NCI-H1694 treated with DMSO at 0.1 percent for 48 hours (cell line): ENCODE data around the gene COBL.

ENCODE experiments used
- DNase-seq: peaks from one replicate; lab custom pipeline; 2025; lab: John Stamatoyannopoulos, UW

COBL gene

DNA sequence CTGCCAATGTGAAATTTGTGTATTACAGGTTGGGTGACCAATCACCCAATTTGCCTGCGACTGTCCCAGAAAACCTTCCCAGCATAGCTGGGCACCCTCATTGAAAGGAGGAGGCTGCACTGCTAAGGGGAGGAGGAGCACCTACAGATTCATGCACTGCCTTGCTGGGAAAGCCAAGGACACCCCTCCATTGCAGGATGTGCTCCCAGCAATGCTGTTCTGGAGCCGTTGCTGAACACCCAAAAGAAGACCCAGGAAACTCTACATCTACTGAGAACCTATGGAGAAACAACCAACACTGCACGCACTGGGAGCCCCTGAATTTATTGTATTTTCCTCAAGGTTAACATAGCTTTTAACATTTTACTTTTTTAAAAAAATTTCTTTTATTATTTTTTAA lies 295.7 kb downstream of the COBL start:
- DNase-seq: no peak

DNA sequence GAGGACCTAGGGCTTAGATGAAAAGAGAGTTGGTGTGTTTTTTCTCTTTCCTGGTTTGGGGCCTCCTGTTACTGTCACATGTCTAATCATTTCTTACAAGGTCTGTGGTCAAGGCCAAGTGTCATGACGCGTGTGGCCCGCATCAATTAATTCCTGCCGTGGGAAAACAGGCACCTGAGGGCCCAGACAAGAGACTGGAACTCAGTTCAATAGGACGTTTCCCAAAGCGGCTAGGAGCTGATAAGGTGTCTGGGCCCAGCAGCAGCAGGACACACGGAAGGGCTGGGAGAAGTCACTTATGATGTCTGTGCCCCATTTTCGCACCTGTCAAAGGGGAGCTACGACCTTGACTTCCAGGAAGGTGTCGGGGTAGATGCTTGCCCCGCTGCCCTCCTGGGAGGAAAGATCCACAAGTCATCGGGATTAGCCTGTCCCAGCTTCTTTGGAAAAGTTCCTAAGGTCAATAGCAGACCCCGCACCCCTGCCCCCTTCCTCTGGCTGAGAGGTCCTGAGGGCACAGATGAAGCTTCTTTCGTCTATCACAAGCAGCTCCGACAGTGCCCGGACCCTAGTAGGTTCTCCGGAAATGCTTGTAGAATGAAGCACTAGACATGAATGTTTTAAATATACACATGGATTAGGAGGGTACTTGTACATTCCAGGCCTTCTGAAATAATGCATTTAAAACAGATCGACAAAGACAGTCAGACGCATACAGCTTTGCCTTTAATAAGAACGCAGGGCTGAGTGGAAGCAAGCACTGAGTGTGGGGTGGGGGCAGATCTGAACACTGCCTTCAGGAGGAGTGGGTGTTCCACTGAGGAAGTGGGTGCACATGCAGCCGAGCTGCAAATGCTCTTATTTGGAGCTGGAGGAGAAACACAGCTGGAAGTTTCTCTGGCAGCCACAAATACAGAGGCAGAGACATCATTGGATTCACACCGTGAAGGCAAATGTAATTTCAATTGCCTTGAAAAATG lies 296.4 kb downstream of the COBL start:
- DNase-seq: no peak

DNA sequence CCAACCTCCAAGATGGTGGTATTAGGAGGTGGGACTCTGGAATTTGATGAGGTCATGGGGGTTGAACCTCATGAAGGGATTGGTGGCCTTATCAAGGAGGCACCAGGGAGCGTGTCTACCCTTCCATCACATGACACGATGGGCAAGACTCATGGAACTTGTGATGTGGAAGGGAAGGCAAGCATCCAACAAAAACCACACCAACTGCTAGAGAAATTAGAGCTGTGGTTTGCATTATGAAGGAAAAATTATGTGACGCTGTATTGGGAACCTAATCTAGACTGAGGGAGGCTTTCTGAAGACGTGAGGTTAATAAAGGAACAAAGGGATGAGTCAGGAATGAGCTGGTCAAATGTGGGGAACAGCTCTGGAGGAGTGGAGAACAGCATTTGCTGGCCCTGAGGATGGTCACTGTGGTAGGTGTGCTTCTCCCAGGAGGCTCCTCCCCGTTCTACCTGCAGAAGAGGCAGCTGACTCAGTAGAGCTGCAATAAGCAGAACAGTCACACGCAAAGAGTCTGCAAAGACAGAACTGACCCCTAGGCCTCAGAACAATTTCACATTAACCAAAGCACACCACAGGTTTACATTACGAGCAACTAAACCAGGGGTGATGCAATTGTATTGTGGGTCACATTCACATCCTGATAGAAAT lies 297.3 kb downstream of the COBL start:
- no peak for DNase-seq

DNA sequence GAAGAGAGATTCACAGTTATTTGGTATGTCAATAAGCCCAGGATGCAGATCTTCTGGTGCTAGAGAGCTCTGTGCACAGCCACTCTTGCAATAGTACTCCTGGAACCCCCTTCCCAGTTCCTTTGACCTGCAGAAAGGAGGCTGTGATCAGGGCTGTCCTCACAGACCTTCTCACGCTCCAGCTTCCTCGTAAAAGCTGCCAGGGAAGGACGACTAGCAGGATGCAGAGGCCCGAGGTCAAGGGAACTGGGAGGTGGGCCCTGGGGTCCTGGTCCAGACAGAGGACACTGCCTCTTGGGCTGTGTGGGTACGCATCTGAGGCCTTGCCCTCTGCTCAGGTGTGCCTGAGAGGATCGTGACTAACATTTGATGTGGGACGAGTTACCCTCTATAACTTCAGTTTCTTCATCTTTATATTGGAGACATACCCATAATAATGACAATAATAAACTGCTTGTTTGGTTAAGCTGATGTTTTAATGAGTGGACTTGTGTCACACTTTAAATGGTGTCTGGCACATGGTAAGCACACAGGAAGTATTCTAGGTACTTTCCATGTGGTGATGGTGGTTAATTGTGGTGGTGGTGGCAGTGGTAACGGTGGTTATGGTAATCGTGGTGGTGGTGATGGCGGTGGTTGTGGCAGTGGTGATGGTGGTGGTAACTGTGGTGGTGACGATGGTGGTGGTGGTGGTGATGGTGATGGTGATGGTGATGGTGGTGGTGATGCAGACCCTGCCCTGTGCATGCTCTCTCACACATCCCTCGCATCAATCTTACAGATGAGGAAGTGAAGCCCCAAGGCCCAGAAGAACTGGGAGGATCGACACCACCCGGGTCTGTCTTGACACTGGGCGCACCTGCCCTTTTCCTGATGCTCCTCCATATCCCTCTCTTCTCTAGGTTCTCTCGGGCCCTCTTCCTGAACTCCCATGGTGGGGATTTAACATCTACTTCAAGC lies 298.8 kb downstream of the COBL start:
- DNase-seq: no peak

DNA sequence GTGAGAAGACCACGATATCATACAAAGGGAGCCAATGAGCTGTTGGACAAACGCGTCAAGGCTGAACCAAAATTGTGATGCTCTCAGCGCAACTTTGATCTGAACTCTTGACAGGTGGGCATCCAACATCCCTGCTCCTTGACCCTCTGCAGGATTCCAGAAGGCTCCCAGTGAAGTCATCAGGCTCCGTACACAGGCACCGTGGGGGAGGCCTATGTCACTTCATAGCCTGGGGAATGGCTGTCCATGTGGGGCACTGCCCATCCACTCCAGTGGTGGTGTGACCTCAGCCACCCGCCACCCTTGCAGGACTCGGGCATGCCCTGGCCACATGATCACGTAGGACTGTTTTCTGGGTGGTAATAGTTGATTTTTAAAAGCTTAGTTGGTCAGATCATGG lies 300.1 kb downstream of the COBL start:
- no peak for DNase-seq

DNA sequence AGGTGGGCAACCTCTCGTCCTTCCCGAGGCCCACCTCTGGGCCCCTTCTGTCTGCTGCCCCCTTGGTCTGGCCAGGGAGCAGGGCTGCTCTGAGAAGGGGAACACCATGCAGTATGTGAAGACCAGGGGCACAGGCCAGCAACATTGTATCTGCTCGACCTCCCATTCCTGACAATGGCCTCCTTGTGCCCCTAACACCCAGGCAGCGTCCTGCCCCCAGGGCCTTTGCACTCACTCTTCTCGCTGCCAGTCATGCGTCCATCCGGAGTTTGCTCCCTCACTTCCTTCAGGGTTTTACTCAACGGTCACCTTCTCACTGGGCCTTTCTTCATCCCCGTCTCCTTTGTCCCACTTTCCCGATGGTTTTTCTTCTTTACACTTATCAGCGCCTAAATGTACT lies 301.0 kb downstream of the COBL start:
- no peak for DNase-seq

DNA sequence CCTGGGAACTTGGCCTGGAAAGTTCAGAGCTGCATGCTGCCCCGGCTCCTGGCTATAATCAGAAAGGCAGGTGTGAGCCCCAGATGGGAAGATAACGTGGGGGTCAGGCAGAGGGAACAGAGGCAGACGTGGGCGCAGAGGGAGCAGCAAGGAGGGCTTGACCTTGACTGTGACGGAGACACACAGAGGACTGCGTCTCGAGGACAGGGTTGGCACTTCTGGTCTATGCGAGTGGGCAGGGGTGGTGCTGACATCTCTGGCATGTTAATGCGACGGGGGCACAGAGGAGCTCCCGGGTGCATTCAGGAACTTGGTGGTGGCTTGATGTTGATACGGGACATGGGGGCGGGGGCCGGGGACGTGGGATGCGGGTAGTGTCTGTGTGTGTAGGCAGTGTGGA lies 301.8 kb downstream of the COBL start:
- DNase-seq: no peak

DNA sequence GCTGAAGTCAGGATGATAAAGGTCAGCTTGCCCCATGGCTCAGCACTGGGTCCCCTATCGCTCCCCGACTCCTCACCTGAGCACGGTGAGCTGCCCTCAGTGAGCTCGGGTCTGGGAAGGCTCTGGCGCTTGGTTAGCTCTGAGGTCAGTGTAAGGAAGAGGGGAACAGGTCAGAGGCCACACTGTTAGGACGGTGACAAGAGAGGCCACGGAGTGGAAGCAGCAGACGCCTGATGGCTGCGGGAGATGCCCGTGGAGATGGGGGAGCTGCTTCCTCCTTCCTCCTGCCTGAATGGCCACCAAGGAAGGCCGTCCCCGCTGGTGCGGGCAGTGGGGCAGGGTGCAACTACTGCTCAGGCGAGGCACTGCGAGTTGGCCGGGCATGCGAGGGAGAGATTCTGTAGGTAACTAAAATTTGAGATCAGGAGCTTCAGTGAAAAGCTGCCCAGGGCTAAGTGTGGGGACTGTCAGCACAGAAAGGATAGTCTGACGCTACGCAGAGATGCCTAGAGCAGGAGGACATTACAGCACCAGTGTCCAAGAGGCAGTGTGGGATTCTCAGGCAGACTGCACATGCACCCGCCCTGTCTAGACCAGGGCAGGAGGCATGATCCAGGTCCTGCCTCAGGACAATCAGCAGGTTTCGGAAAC lies 302.6 kb downstream of the COBL start:
- DNase-seq: no peak

DNA sequence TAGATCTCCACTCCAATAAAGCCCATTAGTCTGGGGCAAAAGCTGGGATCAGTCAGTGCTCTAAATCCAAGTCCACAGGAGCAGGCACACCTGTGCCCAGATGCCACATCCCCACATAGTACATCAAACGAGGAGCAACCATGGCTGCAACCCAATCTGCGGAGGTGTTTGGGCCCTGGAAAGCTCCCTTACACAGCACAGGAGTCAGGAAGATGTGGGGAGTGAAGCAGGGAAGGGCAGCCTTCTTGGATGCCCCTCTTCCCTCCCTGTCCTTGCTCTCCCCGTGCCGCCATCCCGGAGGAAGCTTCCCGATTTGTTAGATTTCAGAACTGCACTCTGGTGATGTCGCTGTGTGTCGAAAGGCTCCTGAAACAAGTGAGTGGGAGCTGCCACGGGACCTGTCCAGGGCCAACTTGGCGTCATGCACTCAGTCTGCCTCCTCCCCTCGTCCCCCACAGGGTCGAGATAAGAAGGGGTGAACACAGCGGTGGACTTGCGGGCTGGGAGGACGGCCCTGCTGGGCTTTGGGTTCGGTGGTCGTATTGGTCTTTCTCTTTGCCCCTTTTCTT lies 303.3 kb downstream of the COBL start:
- no peak for DNase-seq

DNA sequence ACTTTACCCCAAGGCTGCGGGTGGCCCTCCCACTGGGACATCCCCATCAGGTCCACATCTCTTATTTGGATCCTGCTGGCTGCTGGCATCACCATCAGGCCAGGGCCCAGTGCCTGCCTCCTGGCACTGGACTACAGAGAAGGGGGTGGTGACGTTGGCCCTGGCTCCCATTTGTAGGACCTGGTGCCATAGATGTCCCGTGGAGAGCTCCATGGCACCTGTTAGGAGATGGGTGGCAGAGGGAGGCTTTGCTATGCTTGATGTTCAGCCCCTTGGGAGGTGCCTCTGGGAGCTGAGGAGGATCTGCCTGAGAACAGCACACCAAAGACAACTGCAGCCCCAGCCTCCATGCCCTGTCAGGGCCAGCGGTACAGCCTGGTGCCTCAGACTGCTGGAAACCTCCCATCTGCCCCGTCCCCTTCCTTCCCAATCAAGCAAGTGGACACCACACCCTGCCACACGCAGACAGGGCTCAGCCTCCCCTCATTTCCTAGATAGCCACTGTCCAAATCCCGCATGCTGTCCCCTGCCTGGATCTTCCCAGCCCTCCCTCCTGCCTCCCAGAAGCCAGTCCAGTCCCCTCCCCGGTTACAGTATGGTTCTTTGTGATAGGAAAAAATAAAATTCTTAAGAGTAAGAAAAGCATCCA lies 303.9 kb downstream of the COBL start:
- DNase-seq: no peak

DNA sequence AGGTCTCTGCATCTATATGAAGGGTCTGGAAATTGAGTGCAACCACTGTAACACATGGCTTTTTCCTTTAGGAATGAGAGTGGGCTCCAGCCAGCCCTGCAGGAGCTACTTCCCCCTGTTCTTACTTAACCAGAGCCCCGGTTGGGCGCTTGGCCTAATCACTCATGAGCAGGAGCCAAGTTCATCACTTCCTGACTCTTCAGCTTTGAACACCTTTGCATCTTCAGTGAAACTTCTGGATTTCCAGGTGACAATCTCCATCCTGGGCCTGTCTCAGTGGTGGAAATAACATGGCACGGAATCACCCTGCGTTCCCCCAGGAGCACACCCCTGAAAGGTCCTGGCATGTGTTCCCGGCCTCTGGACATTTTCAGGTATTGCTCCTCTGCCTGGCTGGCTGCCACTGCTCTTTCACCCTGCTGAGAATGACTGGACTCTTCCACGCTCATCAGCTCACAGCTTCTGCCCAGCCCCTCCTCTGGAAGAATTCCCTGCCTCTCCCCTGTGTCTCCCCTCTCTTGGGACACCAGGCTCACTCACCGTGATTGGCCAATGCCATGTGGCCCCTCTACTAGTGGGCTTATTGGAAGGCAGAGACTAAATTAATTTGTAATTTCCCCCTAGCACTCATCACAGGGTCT lies 304.8 kb downstream of the COBL start:
- no peak for DNase-seq

DNA sequence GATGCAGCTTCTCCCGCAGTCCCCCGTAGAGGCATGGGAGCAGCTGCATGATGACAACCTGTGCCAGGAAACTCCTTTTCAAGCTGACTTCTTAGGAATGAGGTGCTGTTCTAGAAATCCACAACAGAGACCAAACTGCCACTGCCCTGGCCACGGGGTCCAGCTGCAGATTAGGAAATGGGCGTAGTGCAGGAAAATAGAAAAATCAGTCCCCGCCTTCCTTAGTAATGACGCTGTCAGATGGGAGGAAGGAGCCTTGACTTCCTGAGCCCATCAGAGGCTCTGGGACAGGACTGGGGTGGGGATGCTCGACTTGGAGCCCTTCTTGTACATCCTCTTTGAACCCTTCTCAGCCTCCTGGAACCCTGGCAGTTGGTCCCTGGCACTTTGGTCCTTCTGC lies 306.1 kb downstream of the COBL start:
- no peak for DNase-seq

DNA sequence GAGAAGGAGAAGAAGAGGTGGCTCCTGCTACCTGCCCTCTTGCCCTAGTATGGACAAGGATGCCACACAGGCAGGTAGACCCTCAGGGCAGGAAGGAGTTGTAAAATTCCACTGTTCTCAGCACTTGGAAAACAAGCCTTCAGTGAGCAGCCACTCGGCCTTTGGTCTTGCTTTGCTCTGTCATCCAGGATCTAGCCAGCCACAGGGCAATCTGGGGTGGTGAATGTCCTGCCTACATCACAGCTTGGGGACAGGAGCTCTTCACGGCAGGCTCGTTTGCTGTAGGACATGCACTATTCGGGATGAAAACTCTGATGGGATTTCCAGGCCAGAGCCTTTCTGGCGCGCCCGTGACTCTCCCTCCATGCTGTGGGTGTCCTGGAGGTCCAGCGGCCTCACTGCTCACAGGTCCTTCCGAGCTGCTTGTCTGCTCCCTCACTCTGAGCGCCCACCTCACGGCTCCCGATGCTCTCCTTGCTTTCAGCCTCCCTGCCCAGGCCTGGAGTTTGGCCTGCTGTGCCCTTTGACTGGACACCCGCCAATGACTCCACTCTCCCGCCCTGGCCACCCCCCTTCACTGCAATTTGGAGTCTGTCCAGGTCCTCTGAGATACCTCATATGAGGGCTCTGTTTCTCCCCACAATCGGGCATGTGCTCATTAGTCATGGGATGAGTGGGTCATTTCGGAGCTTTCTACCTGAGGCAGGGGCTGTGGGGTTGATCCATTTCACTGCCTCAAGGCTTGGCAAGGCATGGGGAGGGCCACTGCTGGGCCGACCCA lies 306.7 kb downstream of the COBL start:
- no peak for DNase-seq

DNA sequence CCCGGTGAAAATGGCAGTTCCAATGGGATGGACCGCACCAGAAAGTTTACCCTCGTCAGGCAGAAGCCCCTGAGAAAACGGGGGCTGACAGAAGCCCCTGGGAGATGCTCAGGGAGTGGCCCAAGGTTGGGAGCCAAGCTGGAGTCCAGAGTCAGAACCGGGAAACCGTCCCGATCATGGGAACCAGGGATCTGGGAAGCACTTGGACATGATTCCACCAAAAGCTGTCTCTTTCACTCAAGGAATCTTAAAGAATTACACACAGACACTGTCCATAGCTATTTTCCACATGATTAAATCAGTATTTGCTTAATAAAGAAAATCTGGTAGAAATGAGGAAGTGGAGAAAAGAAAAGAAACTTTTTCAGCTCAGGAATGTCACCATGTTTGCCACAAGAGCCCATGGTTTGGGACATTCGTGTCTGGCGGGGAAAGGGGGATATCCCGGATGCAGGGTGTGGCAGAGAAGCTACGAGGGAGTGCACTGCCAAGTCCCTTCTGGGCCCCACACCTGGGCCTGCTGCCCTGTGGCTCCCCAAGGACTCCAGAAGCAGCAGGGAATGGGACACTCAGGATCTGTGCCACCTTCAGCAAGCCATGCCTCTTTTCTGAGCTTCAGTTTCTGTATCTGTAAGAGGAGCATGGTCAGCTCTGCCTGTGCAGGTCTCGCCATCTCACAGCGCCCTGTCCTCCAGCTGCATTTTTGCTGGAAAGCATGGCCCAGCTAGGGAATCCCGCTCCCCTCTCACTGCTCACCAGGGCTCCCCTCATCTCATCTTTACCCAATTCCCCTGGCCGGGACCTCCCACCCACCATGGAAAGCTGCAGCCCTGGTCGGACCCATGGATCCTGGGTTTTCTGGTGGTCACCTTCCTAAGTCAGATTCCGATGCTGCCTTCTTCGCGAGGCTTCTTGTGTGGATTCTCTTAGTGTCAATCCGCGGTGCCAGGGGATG lies 308.8 kb downstream of the COBL start:
- no peak for DNase-seq

DNA sequence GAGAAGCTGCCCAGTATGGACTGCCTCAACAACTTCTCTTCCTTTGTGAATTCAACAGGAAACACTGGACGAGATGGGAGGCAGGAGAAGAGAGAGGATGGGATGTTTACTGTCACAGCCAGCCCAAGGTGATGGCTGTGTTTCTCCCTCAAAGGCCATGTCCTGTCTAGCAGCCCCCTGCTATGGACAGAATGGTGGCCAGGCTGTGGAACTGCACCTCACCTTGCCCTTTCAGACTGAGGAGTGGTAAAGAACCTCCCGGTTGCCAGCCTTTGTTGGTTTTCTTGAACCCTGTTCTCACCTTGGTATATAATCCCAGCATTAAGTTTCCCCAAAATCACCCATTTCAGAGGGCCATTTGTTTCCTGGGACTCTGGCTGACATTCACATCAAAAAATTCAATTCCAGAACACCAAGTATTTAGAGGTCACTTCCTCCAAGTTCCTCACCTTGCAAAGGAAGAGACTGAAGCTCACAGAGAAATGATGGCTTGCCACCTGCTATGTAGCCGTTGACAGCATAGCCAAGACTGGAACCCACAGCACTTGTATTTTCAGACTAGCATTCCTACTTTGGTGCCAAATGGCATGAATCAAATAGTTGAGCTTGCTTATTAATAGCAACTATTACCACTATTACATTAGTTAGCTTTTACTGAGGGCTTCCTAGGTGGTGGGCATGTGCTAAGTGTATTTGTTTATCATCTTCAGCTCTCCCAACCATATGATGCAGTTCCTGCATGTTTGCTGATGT lies 309.9 kb downstream of the COBL start:
- DNase-seq: no peak

DNA sequence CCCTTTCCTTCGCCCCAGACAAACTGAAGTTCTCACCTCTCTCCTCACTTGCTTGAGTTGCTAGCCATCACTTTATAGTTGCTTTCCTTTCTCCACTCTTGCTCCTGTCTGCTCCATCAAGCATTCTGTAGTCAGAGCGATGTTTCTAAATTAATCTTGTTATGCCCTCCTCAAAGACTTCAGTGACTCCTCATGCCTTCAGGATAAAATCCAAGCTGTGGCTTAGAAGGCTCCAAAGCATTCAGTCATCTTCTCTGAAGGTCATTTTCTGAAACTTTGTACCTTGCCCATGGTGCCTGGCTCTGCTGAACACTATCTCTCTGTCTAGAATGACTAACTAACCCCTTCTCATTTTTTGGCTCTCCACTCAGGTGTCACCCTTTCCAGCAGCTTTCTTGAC lies 311.5 kb downstream of the COBL start:
- no peak for DNase-seq

DNA sequence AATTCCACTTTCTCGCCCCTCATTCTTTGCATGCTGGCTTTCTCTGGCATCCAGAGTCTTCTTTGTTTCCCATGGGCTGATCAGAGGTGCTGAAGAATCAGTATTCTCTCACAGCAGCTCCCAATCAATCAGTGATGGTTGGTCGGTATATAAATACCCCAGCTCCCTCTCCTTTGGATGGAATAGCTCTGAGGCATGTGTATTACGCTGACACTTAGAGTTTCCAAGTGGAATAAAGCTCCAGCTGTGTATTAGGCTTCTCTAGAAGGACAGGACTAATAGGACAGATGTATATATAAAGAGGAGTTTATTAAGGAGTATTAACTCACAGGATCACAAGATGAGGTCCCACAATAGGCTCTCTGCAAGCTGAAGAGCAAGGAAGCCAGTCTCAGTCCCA lies 315.7 kb downstream of the COBL start:
- no peak for DNase-seq
